ENCODE measurements around the gene MUC22.

GRCh38 chr6:31076611-31077010 lies 66.3 kb downstream of the MUC22 start:
- TF ChIP-seq, protein P1, sequence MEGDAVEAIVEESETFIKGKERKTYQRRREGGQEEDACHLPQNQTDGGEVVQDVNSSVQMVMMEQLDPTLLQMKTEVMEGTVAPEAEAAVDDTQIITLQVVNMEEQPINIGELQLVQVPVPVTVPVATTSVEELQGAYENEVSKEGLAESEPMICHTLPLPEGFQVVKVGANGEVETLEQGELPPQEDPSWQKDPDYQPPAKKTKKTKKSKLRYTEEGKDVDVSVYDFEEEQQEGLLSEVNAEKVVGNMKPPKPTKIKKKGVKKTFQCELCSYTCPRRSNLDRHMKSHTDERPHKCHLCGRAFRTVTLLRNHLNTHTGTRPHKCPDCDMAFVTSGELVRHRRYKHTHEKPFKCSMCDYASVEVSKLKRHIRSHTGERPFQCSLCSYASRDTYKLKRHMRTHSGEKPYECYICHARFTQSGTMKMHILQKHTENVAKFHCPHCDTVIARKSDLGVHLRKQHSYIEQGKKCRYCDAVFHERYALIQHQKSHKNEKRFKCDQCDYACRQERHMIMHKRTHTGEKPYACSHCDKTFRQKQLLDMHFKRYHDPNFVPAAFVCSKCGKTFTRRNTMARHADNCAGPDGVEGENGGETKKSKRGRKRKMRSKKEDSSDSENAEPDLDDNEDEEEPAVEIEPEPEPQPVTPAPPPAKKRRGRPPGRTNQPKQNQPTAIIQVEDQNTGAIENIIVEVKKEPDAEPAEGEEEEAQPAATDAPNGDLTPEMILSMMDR (IDR thresholded peaks at IDR 0.05; ENCODE audit: insufficient read depth, low read depth, low read length): no peak
- no peak for TF ChIP-seq EZH2 (IDR thresholded peaks at IDR 0.05; ENCODE audit: insufficient read depth, low read length)
